Panc1 (cell line): Measurements from ENCODE around the gene MARCHF2.

Experiments used
- CTCF ChIP-seq: fragments of 450-650 bp; IDR thresholded peaks from 2 replicates; pipeline ENCODE4 v1.5.1; 2017; ENCODE audit warnings: mild to moderate bottlenecking
- TCF7L2 ChIP-seq: IDR thresholded peaks from 2 replicates; pipeline ENCODE4 v1.6.1; 2011; ENCODE audit warnings: mild to moderate bottlenecking, low read depth, low read length, inconsistent platforms

GRCh38 chr19:8398311-8398771, 14.8 kb upstream of the MARCHF2 start:
- TF ChIP-seq CTCF (no peak), TCF7L2 (no peak)
